Measurements from ENCODE around the gene PRPF6.
A peak's percentile ranks its signal among the peaks of the same experiment; 100 is the strongest.

Gene PRPF6

GRCh38 chr20:64038565-64039292 is 57.8 kb downstream of the PRPF6 start:
- ChIA-PET CTCF (interaction anchor here (0.7 to 5.9 kb wide), 26 partner anchors 8 to 499 kb away, joined by 3 to 69 read pairs (median 4); partner anchors contain the start of genes LKAAEAR1 and TCEA2), POLR2A (interaction anchor here (0.8 kb wide), 1 partner anchor 933 kb away, joined by 3 read pairs; no protein-coding TSS in a partner anchor)
- H3K4me3 ChIP-seq (ENCODE audit: low read depth, low read length) = peak overlapping the region; percentile 40
- no peak for DNase-seq (ENCODE audit: low read depth, low spot score)
- TF ChIP-seq, protein P1, sequence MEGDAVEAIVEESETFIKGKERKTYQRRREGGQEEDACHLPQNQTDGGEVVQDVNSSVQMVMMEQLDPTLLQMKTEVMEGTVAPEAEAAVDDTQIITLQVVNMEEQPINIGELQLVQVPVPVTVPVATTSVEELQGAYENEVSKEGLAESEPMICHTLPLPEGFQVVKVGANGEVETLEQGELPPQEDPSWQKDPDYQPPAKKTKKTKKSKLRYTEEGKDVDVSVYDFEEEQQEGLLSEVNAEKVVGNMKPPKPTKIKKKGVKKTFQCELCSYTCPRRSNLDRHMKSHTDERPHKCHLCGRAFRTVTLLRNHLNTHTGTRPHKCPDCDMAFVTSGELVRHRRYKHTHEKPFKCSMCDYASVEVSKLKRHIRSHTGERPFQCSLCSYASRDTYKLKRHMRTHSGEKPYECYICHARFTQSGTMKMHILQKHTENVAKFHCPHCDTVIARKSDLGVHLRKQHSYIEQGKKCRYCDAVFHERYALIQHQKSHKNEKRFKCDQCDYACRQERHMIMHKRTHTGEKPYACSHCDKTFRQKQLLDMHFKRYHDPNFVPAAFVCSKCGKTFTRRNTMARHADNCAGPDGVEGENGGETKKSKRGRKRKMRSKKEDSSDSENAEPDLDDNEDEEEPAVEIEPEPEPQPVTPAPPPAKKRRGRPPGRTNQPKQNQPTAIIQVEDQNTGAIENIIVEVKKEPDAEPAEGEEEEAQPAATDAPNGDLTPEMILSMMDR (IDR thresholded peaks at IDR 0.05; ENCODE audit: insufficient read depth, low read length, missing control alignments) = peak; percentile 80

- POLR2A ChIA-PET = no interaction called here
- peak overlapping the region; percentile 33 for H3K4me3 ChIP-seq (ENCODE audit: low read depth, low read length)
Measured at GRCh38 chr20:64039293-64040160, 58.6 kb downstream of the PRPF6 start.

GRCh38 chr20:64040231-64041039 is 59.5 kb downstream of the PRPF6 start:
- no peak for DNase-seq (ENCODE audit: low read depth, low spot score)
- TF ChIP-seq, protein P1 (IDR thresholded peaks at IDR 0.05; ENCODE audit: insufficient read depth, low read length, missing control alignments) = no peak
- ChIA-PET POLR2A (no interaction called here), CTCF (interaction anchor here (0.9 to 5.9 kb wide), 11 partner anchors 10 to 80 kb away, joined by 3 to 69 read pairs (median 10); partner anchors contain the start of gene TCEA2)
- H3K4me3 ChIP-seq (ENCODE audit: low read depth, low read length) = no peak overlapping the region

More at GRCh38 chr20:64039293-64040160, 58.6 kb downstream of the PRPF6 start:
- no peak for DNase-seq (ENCODE audit: low read depth, low spot score)
- CTCF ChIA-PET = interaction anchor here (0.7 to 5.9 kb wide), 19 partner anchors 9 to 500 kb away, joined by 3 to 69 read pairs (median 4); partner anchors contain the start of genes LKAAEAR1 and TCEA2
- TF ChIP-seq, protein P1 (IDR thresholded peaks at IDR 0.05; ENCODE audit: insufficient read depth, low read length, missing control alignments) = no peak

GRCh38 chr20:64041040-64041780 is 60.3 kb downstream of the PRPF6 start:
- DNase-seq (ENCODE audit: low read depth, low spot score) = no peak
- H3K4me3 ChIP-seq (ENCODE audit: low read depth, low read length) = no peak overlapping the region
- POLR2A ChIA-PET = no interaction called here
- TF ChIP-seq, protein P1 (IDR thresholded peaks at IDR 0.05; ENCODE audit: insufficient read depth, low read length, missing control alignments) = no peak
- CTCF ChIA-PET = interaction anchor here (0.7 to 5.9 kb wide), 8 partner anchors 10 to 503 kb away, joined by 3 to 69 read pairs (median 18); partner anchors contain the start of genes SAMD10 and TCEA2

- CTCF ChIA-PET = interaction anchor here (0.7 to 4.6 kb wide), 6 partner anchors 11 to 504 kb away, joined by 3 to 54 read pairs (median 10); partner anchors contain the start of genes SAMD10 and TCEA2
- no peak overlapping the region for H3K4me3 ChIP-seq (ENCODE audit: low read depth, low read length)
- POLR2A ChIA-PET = no interaction called here
- no peak for DNase-seq (ENCODE audit: low read depth, low spot score)
- TF ChIP-seq, protein P1 (IDR thresholded peaks at IDR 0.05; ENCODE audit: insufficient read depth, low read length, missing control alignments) = no peak
Measured at GRCh38 chr20:64041781-64042053, 60.8 kb downstream of the PRPF6 start.
